Measurements from ENCODE around the gene C17orf107. TPM values are rescaled to one million over a fixed set of nuclear protein-coding genes. Genes with fewer than 3 reads are reported as not detected.
"Not testable (repeated sequence)": the region's sequence is repeated elsewhere in the genome, so short reads cannot be mapped to it uniquely, and the experiment has no call there.

Gene C17orf107
- total RNA-seq, 2 experiments from 2014 or later, result 28.9 to 30.5 TPM

GRCh38 chr17:4863321-4863720 is 36.0 kb upstream of the C17orf107 start:
- H3K9me3 ChIP-seq (ENCODE audit: control insufficient read depth in 1 of 2, insufficient read depth in 1 of 2, low read length in 2 of 2), result no peaks in the 10 kb centered on the region
- no peak for ATAC-seq (ENCODE audit: poor library complexity)
- Mint-ChIP-seq H3K4me1 (ENCODE audit: low read depth) (peaks cover 9% of the 10 kb centered on the region), H3K27ac (no peak overlapping the region), H3K36me3 (ENCODE audit: low read depth) (peaks cover 14% of the 10 kb centered on the region), H3K9me3 (no peaks in the 10 kb centered on the region), H3K27me3 (no peaks in the 10 kb centered on the region), H3K4me3 (no peak overlapping the region)
- H3K36me3 ChIP-seq (ENCODE audit: insufficient read depth, low read length), result peaks cover 27% of the 10 kb centered on the region
- no peaks in the 10 kb centered on the region for H3K27me3 ChIP-seq (ENCODE audit: control insufficient read depth in 1 of 2, insufficient read depth in 2 of 2, low read length in 2 of 2)
- H3K4me1 ChIP-seq (ENCODE audit: insufficient read depth, low read length), result peaks cover 7% of the 10 kb centered on the region
- TF ChIP-seq CTCF (IDR thresholded peaks at IDR 0.05), result no peak
- H3K4me3 ChIP-seq (ENCODE audit: low read length), result no peak overlapping the region
- ChIA-PET CTCF (no interaction called here), POLR2A (no interaction called here)
- intact Hi-C loops (cut with DNase I, micrococcal nuclease), result no loop called here
- H3K27ac ChIP-seq (ENCODE audit: low read depth in 1 of 2, low read length in 2 of 2), result no peak overlapping the region
- no peak for DNase-seq

- H3K36me3 Mint-ChIP-seq (ENCODE audit: low read depth); ATAC-seq (ENCODE audit: poor library complexity): not testable (repeated sequence)
Measured at GRCh38 chr17:4867535-4867934, 31.8 kb upstream of the C17orf107 start.

GRCh38 chr17:4869058-4869998 is 30.0 kb upstream of the C17orf107 start:
- H3K9me3 Mint-ChIP-seq; H3K27me3 Mint-ChIP-seq; ATAC-seq (ENCODE audit: poor library complexity): not testable (repeated sequence)

More at GRCh38 chr17:4867535-4867934, 31.8 kb upstream of the C17orf107 start:
- H3K27me3 Mint-ChIP-seq; H3K27me3 ChIP-seq (ENCODE audit: control insufficient read depth in 1 of 2, insufficient read depth in 2 of 2, low read length in 2 of 2); H3K9me3 ChIP-seq (ENCODE audit: control insufficient read depth in 1 of 2, insufficient read depth in 1 of 2, low read length in 2 of 2); H3K36me3 ChIP-seq (ENCODE audit: insufficient read depth, low read length); H3K27ac Mint-ChIP-seq; POLR2A ChIA-PET; H3K4me1 Mint-ChIP-seq (ENCODE audit: low read depth); intact Hi-C loops (cut with DNase I, micrococcal nuclease); CTCF ChIA-PET; H3K9me3 Mint-ChIP-seq; H3K27ac ChIP-seq (ENCODE audit: low read depth in 1 of 2, low read length in 2 of 2); H3K4me3 ChIP-seq (ENCODE audit: low read length); H3K4me3 Mint-ChIP-seq; DNase-seq; H3K4me1 ChIP-seq (ENCODE audit: insufficient read depth, low read length): not testable (repeated sequence)

GRCh38 chr17:4870855-4871254 is 28.5 kb upstream of the C17orf107 start:
- no peak overlapping the region for H3K4me3 Mint-ChIP-seq
- peaks cover 7% of the 10 kb centered on the region for H3K4me1 Mint-ChIP-seq (ENCODE audit: low read depth)
- no peaks in the 10 kb centered on the region for H3K9me3 Mint-ChIP-seq
- ATAC-seq (ENCODE audit: poor library complexity) (no peak), DNase-seq (no peak)
- no peak overlapping the region for H3K27ac ChIP-seq (ENCODE audit: low read depth in 1 of 2, low read length in 2 of 2)
- H3K27me3 Mint-ChIP-seq, result no peaks in the 10 kb centered on the region
- H3K36me3 ChIP-seq (ENCODE audit: insufficient read depth, low read length), result peaks cover 12% of the 10 kb centered on the region
- CTCF ChIA-PET, result no interaction called here
- H3K9me3 ChIP-seq (ENCODE audit: control insufficient read depth in 1 of 2, insufficient read depth in 1 of 2, low read length in 2 of 2), result no peaks in the 10 kb centered on the region
- intact Hi-C loops (cut with DNase I, micrococcal nuclease), result no loop called here
- no peaks in the 10 kb centered on the region for H3K27me3 ChIP-seq (ENCODE audit: control insufficient read depth in 1 of 2, insufficient read depth in 2 of 2, low read length in 2 of 2)
- H3K4me3 ChIP-seq (ENCODE audit: low read length), result no peak overlapping the region
- no peaks in the 10 kb centered on the region for H3K4me1 ChIP-seq (ENCODE audit: insufficient read depth, low read length)
- H3K36me3 Mint-ChIP-seq (ENCODE audit: low read depth), result peaks cover 26% of the 10 kb centered on the region
- TF ChIP-seq CTCF (IDR thresholded peaks at IDR 0.05), result no peak
- POLR2A ChIA-PET, result no interaction called here
- no peak overlapping the region for H3K27ac Mint-ChIP-seq

More at GRCh38 chr17:4869058-4869998, 30.0 kb upstream of the C17orf107 start:
- intact Hi-C loops (cut with DNase I, micrococcal nuclease); H3K4me1 Mint-ChIP-seq (ENCODE audit: low read depth); POLR2A ChIA-PET; H3K4me3 Mint-ChIP-seq; DNase-seq; H3K4me1 ChIP-seq (ENCODE audit: insufficient read depth, low read length); H3K9me3 ChIP-seq (ENCODE audit: control insufficient read depth in 1 of 2, insufficient read depth in 1 of 2, low read length in 2 of 2); H3K27me3 ChIP-seq (ENCODE audit: control insufficient read depth in 1 of 2, insufficient read depth in 2 of 2, low read length in 2 of 2); H3K27ac ChIP-seq (ENCODE audit: low read depth in 1 of 2, low read length in 2 of 2); H3K27ac Mint-ChIP-seq; H3K4me3 ChIP-seq (ENCODE audit: low read length): not testable (repeated sequence)
- peaks cover 16% of the 10 kb centered on the region for H3K36me3 Mint-ChIP-seq (ENCODE audit: low read depth)
- H3K36me3 ChIP-seq (ENCODE audit: insufficient read depth, low read length), result peaks cover 12% of the 10 kb centered on the region
- CTCF ChIA-PET, result interaction anchor here (1.0 kb wide), 1 partner anchor 79 kb away, joined by 5 read pairs; no protein-coding TSS in a partner anchor
